ENCODE measurements around the gene SHOC2. TPM values are rescaled to one million over a fixed set of nuclear protein-coding genes. Genes with fewer than 3 reads are reported as not detected.

The SHOC2 gene
- polyA plus RNA-seq, 1 donor (not counting 4 experiments of a cell fraction or from before 2014, with no cell fraction given), result 27.7 TPM

- no peak overlapping the region for H2AFZ ChIP-seq (ENCODE audit: control insufficient read depth, low read length)
- H3K4me1 ChIP-seq (ENCODE audit: control insufficient read depth, extremely low read depth, insufficient read depth, low read length), result no peaks in the 10 kb centered on the region
- DNase-seq (ENCODE audit: low read depth, low spot score) (no peak), FAIRE-seq (no peak)
- dilution Hi-C loops (cut with MboI; ENCODE audit: extremely low pct_ligation_motif_present, low sequenced_read_pairs), result no loop called here
- peaks cover 68% of the 10 kb centered on the region for H3K79me2 ChIP-seq (ENCODE audit: control insufficient read depth, insufficient read depth, low read length)
- no peak overlapping the region for H3K4me2 ChIP-seq (ENCODE audit: control insufficient read depth, extremely low read depth, insufficient read depth, low read depth, low read length)
- TF ChIP-seq, protein P1, sequence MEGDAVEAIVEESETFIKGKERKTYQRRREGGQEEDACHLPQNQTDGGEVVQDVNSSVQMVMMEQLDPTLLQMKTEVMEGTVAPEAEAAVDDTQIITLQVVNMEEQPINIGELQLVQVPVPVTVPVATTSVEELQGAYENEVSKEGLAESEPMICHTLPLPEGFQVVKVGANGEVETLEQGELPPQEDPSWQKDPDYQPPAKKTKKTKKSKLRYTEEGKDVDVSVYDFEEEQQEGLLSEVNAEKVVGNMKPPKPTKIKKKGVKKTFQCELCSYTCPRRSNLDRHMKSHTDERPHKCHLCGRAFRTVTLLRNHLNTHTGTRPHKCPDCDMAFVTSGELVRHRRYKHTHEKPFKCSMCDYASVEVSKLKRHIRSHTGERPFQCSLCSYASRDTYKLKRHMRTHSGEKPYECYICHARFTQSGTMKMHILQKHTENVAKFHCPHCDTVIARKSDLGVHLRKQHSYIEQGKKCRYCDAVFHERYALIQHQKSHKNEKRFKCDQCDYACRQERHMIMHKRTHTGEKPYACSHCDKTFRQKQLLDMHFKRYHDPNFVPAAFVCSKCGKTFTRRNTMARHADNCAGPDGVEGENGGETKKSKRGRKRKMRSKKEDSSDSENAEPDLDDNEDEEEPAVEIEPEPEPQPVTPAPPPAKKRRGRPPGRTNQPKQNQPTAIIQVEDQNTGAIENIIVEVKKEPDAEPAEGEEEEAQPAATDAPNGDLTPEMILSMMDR (optimal IDR thresholded peaks at IDR 0.05 in 1 of 3, IDR thresholded peaks at IDR 0.05 in 1 of 3, conservative IDR thresholded peaks at IDR 0.05 in 1 of 3; ENCODE audit: extremely low read depth in 1 of 3, insufficient read depth in 2 of 3, low read length in 3 of 3), result no peak
- no peak for TF ChIP-seq EZH2 (IDR thresholded peaks at IDR 0.05; ENCODE audit: low read length)
- H3K27me3 ChIP-seq (ENCODE audit: control insufficient read depth, extremely low read depth, insufficient read depth, low read length), result no peaks in the 10 kb centered on the region
- no peaks in the 10 kb centered on the region for H3K9me1 ChIP-seq (ENCODE audit: control insufficient read depth, extremely low read depth, insufficient read depth, low read length)
- H3K9ac ChIP-seq (ENCODE audit: control insufficient read depth, extremely low read depth, insufficient read depth, low read length), result no peak overlapping the region
- H4K20me1 ChIP-seq (ENCODE audit: control insufficient read depth, extremely low read depth, insufficient read depth, low read length), result no peaks in the 10 kb centered on the region
- no peak overlapping the region for H3K27ac ChIP-seq (ENCODE audit: control insufficient read depth, insufficient read depth, low read length)
- H3K4me3 ChIP-seq (ENCODE audit: control insufficient read depth in 2 of 3, extremely low read depth in 1 of 3, insufficient read depth in 2 of 3, low read depth in 1 of 3, low read length in 3 of 3), result no peak overlapping the region
- no peaks in the 10 kb centered on the region for H3K9me3 ChIP-seq (ENCODE audit: control insufficient read depth, low read depth, low read length)
- no peaks in the 10 kb centered on the region for H3K36me3 ChIP-seq (ENCODE audit: control insufficient read depth in 2 of 2, extremely low read depth in 1 of 2, insufficient read depth in 2 of 2, low read length in 2 of 2)
These were observed 45.8 kb downstream of the SHOC2 start for GRCh38 chr10:110965216-110965615.

- H3K9ac ChIP-seq (ENCODE audit: control insufficient read depth, extremely low read depth, insufficient read depth, low read length), result no peak overlapping the region
- H3K9me1 ChIP-seq (ENCODE audit: control insufficient read depth, extremely low read depth, insufficient read depth, low read length), result no peaks in the 10 kb centered on the region
- dilution Hi-C loops (cut with MboI; ENCODE audit: extremely low pct_ligation_motif_present, low sequenced_read_pairs), result no loop called here
- no peaks in the 10 kb centered on the region for H4K20me1 ChIP-seq (ENCODE audit: control insufficient read depth, extremely low read depth, insufficient read depth, low read length)
- H3K4me1 ChIP-seq (ENCODE audit: control insufficient read depth, extremely low read depth, insufficient read depth, low read length), result no peaks in the 10 kb centered on the region
- H3K4me2 ChIP-seq (ENCODE audit: control insufficient read depth, extremely low read depth, insufficient read depth, low read depth, low read length), result no peak overlapping the region
- DNase-seq (ENCODE audit: low read depth, low spot score) (no peak), FAIRE-seq (no peak)
- no peak overlapping the region for H2AFZ ChIP-seq (ENCODE audit: control insufficient read depth, low read length)
- H3K79me2 ChIP-seq (ENCODE audit: control insufficient read depth, insufficient read depth, low read length), result peaks cover 71% of the 10 kb centered on the region
- H3K27ac ChIP-seq (ENCODE audit: control insufficient read depth, insufficient read depth, low read length), result no peak overlapping the region
- no peak overlapping the region for H3K4me3 ChIP-seq (ENCODE audit: control insufficient read depth in 2 of 3, extremely low read depth in 1 of 3, insufficient read depth in 2 of 3, low read depth in 1 of 3, low read length in 3 of 3)
- H3K27me3 ChIP-seq (ENCODE audit: control insufficient read depth, extremely low read depth, insufficient read depth, low read length), result no peaks in the 10 kb centered on the region
- no peaks in the 10 kb centered on the region for H3K36me3 ChIP-seq (ENCODE audit: control insufficient read depth in 2 of 2, extremely low read depth in 1 of 2, insufficient read depth in 2 of 2, low read length in 2 of 2)
- TF ChIP-seq, protein P1 (optimal IDR thresholded peaks at IDR 0.05 in 1 of 3, IDR thresholded peaks at IDR 0.05 in 1 of 3, conservative IDR thresholded peaks at IDR 0.05 in 1 of 3; ENCODE audit: extremely low read depth in 1 of 3, insufficient read depth in 2 of 3, low read length in 3 of 3), result no peak
- TF ChIP-seq EZH2 (IDR thresholded peaks at IDR 0.05; ENCODE audit: low read length), result no peak
- H3K9me3 ChIP-seq (ENCODE audit: control insufficient read depth, low read depth, low read length), result no peaks in the 10 kb centered on the region
These were observed 46.7 kb downstream of the SHOC2 start for GRCh38 chr10:110966146-110966545.
